GM18868 (cell line): ENCODE results near the gene COL18A1.
"Not testable (repeated sequence)": the region's sequence is repeated elsewhere in the genome, so short reads cannot be mapped to it uniquely, and the experiment has no call there.

Experiments
- ATAC-seq: cut with Tn5 transposase; IDR thresholded peaks from one replicate; pipeline ENCODE4 v1.9.1; 2021; ENCODE audit warnings: mild to moderate bottlenecking, moderate library complexity; ENCODE audit not compliant: unreplicated experiment

COL18A1 gene

DNA sequence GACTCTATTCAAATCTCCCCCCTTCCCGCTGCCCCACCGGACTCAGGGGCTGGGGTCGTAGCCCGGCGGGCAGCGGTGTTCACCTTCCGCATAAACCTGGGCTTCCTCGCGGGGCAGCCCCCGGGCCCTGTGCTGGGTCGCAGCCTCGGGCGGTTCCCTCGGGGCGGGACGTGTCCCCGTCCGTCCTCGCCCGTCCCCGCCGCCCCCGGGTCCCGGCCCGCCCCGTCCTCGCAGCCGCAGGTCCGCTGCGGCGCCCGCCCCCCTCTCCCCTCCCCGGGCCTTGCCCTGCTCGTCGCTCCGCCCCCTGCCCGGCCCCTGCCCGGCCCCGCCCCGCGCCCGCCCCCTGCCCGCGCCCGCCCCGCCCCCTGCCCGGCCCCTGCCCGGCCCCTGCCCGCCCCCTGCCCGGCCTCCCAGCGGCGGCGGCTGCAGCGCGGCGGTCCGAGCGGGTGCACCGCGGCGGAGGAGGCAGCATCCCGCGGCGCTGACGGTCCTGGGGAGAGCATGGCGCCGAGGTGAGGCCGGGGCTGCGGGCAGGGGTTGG, at the start of gene COL18A1:
COL18A1 (plus strand) TSS at position 436 of the 541 bp plus-strand sequence; CDS start at position 502, 66 bp downstream.
- no peak for ATAC-seq

DNA sequence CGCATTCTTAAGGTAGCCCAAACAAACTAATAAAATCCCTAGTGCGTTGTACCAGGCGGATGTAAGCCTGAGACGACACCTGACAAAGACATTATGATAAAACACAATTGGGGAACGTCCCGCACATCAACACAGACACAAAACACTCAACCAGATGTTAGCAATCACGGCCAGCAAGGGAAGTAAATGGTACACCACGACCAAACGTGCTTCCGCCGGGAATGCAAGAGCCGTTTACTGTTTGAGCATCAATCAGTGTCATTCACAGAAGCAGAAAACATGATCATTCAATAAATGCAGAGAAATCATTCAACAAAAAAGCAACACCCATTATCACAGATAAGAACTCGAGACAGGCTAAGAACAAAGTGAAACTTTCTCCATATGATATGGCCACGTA, 49.4 kb upstream of the COL18A1 start:
- no peak for ATAC-seq

DNA sequence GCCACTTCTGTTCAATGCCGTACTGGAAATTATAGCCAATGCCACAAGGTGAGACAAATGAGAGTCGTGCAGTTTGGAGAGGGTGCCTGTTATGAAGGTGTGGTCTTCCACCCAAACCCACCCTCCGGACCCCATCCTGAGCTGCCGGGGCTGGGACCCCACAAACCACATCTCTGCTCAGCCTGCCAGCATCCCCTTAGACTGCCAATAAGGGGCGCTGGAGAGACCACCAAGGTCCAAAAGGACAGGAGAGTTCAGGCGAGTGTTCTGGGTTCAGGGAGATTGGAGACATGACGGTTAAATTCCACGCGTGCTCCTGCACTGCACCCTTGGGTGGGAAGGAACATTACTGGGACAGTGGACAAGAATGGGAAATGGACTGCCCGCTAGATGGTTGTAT, 48.7 kb upstream of the COL18A1 start:
- no peak for ATAC-seq

DNA sequence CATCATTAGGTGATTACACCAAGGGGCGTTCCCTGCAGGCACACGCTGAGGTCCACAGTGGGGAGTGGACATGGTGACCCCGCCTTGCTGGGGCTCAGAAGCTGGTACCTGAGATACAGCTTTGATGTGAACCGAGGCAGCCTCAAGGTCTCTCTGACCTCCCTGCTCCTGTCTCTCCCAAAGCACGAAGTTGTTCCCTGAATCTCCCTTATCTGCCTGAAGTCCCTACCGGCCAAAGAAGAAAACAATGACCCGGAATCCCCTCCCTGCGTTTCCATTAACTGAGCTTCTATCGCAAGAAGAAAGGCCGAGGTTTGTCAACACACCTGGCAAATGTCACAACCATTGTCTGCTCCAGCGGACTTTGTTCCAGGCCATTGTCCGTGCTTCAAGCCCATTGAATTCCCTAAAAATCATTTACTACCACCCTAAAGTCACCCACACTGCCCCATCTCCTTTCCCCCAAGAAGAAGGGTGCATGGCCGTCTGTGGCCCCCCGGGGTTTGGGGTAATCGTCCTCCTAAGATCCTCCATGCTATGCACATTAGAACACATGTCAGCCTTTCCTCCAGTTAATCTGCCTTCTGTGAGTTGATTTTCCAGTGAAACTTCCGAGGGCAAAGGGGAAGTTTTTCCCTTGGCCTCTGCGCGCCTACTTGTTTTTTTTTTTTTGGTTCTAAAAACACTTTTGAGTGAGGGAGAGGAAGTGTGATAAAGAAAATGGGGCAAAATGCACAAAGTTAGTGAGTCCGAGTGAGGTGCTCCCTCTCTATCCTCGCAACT, 48.1 kb upstream of the COL18A1 start:
- no peak for ATAC-seq

DNA sequence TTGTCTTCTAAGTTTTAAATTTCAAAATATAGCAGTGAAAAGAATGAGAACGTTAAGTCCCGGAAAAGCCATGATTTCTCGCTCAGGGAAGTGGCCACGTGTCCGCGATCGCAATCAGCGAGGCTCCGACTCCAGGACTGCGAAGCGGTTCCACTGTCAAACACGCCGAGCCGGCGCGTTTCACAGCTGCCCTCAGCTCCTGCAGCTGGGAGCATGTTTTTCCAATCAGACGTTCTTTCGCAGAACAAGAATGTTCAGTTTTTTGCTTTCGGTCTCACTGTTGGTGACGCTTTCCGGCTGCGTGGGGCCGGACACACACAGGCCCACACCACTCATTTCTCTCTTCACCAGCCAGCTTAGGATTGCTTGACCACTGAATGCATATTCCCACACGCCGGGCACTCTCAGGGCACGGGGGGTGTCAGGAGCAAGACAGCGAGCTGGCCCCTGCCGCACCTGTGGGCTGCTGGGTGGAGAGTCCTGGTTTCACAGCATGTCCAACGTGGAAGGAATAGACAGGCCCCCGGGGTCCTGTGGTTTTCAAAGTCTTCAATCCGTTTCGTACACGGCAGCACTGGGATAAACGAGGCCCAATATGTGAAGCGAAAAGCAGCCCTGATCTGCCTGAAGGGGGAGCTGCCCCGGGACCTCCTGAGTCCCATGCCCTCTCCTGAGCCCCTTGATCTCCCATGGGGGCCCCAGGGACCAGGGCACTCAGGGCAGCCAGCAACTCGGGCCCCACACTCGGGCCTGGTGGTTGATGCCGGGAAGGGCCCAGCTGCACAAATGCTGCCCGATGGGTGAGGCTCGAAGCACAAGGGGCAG, 47.3 kb upstream of the COL18A1 start:
- no peak for ATAC-seq

DNA sequence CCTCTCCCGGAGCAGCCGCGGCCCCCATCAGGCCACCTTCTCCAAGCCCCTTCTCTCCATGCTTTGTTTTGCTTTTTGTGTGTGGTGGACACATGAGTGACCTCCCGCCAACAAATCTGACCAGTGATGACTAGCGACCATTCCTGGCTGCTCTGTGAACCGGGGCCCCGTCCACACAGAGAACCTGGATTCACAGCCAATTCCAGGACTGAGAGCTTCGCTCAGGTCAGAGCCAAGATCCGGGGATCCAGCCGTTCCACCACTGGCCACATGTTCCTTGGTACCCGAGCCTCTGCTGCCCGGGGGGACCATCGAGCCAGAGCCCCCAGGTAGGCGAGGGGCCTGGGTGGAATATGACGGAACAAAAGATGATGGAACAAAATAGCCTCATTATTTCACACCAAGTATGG, 46.7 kb upstream of the COL18A1 start:
- no peak for ATAC-seq

DNA sequence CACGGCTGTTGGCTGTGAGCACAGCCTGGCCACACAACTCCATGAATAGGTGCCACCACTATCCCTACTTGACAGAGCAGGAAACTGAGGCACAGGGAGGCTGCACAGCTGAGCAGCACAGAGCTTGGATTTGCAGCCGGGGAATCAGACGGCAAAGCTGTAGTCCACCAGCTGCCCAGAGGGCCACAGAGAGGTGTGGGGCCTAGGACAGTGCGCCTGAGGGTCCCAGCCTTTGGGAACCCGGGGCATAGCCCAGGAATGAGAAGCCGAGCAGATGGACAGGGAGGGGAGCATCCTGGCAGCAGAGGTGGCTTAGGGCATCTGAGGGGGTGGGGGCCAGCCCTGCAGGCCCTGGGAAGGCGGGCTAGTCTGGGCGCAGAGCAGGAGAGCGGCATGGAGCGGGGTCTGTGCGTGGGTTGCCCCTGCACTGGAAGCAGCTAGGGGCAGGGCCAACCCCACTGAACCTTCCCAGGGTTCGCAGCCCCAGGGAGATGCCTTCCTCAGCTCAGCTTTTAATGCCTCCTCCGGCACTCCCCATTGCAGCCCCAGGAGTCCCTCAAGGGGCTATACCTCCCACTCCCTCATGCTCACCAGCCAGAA, 46.2 kb upstream of the COL18A1 start:
- no peak for ATAC-seq

DNA sequence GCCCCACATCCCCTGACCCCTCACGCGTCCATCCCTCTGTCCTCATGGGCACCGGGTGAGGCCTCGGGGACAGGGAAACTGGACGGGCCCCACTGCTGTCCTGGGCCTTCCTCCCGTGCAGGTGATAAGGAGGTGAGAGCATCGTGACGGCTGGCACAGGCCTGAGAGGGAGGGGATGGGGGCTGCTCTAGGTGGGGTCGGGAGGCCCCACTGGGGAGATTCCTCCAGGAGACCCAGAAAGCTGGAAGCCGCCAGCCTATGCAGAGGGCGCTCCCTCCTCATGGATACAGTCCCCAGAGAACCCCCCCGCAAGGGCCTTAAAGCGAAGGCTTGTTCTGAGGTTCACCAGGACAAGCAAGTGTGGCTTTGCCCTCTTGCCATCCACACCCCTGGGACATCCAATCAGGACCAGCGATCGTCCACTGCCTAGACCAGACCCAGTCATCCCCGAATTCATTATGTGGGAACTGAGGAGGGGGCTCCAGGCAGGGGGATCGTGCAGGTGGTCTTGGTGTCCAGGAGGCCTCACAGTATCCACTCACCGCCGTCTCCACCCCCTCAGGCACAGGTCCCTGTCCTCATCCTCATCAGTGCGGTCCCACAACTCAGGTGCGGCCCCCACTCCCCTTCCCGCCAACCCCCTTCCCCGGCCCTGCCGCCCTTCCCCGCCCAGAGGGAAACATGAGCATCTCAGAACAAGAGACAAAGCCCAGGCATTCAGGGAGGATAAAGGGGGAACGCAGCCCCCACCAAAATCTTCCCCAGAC, 45.3 kb upstream of the COL18A1 start:
- no peak for ATAC-seq

DNA sequence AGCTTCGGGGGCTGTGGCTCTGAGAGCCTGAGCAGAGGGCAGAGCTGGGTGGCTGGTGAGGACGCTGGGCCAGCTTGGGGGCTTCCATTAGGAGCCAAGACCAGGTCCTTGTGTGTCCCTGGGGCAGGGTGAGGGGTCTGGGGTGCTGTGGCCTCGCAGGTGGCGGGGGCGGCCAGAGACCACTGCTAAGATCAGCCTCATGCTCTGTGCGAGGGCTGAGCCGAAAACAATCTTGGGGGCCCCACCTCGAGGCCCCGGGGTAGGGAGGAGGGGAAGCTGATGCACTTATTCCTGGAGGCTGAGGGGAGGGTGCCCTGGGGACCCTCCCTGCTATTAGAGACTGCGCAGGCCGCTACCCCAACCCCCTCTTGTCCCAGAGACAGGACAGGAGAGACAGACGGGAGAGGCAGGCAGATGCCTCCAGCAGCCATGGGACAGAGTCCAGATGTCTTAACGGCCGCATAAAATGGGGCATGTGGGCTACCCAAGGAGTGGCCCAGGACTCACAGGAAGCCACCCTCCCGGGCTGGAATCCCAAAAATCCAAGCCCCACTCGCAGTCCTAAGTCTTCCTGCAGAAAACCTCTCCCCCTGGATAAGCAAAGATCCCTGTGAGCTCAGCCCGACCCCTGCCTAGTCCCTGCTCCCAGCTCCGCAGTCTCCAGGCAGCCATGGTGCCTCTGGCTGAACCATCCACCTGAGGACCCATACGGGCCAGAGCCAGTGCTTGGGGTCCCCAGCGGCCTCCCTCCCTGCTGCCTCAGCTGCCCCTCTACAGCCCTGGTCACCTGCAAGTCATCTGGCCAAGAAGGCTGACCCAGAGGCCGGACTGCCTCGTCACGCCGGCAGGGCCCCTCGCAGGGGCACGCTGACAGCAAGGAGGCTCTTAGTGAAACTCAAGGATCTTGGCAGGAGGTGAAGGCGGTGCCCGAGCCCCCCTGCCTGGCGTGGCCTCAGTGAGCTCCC, 43.6 kb upstream of the COL18A1 start:
- ATAC-seq = no peak

DNA sequence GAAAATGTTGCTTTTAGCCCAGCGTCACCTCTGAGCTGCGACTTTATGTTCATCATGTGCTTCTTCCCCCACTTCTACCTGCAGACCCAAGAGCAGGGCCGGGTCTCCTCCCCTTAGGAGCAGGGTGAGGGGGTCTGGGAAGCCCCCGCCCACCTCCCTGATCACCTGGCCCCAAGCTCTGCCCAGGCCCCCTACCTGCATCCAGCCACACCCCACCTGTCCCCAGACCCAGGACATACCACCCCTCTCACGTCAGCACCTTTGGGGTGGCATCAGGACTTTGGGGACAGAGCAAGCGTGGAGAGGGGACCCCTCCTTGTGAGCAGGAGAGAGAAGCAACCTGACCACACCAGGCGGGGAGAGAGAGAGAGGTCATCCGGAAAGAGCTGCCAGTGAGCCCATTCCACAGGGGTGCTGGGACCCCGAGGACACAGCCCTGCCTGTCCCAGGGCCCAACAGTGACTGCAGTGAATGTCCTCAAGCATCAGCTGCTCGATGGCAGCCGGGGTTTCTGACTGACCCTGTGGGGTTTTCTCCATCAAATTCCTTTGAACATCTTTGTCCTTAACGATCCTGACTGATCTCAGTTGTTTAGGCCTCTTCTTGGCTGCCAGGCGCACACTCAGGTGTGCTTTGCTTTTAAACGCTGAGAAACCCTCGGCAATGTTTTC, 42.8 kb upstream of the COL18A1 start:
- no peak for ATAC-seq

DNA sequence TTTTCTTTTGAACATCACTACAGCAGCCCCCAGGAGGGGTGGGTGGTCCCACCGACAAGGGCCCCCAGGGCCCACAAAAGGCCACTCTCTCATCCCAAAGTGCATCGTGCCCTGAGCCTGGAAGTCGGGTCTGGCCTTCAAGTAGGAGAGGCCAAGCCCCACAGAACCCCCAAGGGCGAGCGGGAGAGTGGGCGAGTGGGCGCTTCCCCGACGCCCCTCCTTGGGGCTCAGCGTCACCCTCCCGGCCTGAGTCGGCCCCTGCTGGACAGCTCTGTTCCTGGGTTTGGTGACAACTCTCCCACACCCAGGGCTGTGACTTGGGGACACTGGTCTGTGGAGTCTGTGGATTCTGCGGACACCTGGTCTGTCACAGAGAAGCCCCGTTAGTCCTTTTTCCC, 42.2 kb upstream of the COL18A1 start:
- ATAC-seq = no peak

DNA sequence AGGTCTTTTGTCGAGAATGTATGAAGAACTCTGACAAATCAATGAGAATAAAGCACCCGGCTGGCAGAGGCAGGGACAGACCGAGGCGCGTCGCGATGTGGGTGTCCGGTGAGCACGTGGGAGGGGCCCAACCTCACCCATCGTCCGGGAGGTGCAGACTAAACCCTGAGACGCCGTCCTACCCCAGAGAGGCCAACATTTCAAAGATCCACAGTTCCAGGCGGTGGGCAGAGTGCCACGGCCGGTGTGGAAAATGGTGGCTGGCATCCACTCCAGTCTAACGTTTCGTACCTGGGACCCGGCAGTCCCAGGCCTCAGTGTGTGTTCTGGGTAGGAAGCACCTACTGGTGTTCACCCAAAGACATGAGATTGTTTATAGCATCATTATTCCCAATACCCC, 41.7 kb upstream of the COL18A1 start:
- not testable (repeated sequence) for ATAC-seq

DNA sequence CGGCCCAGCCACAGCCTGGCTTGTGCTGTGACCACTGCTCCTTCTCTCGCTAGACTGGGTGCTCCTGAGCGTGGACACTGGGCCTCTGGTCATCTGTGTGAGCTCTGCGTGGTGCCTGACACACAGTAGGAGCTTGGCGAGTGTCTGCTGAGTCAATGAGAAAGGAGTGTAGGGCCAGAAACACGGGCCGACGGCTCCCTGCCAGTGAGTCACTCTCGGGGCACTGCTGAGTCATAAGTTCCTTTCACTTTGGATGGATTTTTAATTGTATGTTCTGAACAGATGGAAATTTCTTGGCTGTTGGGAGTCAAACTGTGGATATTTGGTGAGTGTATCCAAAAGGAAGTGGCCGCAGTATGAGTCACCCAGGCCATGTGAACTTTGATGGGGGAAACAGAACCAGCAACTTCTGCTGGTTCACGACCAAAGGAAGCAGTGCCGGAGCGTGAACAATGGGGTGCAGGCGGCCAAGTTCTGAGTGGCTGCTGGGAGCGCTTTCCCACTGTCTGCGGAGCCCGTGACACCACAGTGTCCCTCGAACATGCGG, 41.0 kb upstream of the COL18A1 start:
- no peak for ATAC-seq

DNA sequence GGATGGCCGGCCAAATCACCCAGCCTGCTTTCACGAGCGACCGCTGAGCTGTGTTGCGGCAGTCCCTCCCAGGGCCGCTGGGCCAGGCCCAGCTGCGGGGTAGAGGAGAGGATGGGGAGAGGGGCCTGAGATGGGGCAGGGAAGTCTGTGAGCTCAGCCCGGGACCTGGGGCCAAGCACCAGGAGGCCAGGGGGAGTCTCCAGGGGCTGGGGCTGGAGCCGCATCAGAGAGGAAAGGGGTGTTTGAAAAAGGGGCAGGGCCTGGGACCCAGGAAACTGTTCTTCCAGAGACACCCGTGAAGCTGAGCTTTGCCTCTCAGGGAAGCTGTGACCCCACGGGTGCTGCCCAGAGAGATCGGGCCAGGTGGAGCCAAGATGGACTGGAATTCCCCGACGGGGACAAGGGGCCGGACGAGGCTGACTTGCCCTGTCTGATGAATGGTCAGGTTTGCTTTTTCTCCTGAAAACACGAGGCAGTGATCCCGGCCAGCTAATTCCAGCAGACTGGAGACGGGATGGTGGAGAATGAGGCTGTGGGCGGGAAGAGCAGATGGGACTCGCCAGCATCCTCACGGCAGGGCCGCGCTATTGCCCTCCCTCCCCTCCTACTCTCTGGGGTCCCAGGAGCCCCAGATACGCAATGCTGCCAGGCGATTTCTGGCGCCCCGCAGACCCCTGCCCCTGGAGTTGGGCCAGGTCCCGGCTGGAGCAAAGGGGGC, 40.3 kb upstream of the COL18A1 start:
- no peak for ATAC-seq

DNA sequence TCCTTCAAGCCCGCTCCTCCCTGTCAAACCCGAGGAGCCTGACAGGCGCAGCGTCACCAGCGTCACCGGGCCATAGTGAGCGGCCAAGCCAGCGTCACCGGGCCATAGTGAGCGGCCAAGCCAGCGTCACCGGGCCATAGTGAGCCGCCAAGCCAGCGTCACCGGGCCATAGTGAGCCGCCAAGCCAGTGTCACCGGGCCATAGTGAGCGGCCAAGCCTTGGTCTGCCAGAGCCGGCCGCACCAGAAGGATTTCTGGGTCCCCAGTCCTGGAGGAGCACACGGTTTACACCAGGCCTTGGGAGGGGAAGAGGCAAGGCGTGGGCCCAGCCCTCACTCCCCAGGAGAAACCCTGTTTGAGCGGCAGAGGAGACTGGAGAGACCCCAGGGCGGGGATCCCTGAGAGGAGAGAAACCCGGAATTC, 39.8 kb upstream of the COL18A1 start:
- ATAC-seq = no peak

DNA sequence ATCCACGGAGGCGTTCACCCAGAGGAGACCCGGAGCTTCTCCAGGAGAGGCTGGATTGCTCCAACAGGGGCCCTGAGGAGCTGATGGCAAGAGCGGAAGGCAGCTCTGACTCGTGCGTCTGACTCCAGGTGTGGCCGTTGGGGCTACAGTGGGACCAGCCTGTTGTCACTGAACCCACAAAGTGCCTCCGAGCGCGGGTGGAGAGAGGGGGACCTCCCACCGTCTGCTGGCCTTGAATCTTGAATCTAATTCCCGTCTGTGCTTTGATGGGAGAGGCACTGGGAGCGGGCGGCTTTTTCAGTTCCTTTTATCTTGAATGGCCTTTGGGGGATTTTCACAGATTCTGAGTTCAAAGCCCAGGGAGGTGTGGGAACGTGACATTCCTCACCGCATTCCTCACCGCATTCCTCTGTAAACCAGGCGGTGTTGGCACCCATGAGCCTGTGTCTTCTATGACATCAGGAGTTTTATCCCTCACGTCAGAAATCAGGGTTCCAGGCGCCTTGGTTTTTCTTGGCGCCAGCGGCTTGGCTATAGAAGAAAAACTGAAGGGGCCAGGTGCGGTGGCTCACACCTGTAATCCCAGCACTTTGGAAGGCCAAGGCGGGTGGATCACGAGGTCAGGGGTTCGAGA, 39.2 kb upstream of the COL18A1 start:
- no peak for ATAC-seq

DNA sequence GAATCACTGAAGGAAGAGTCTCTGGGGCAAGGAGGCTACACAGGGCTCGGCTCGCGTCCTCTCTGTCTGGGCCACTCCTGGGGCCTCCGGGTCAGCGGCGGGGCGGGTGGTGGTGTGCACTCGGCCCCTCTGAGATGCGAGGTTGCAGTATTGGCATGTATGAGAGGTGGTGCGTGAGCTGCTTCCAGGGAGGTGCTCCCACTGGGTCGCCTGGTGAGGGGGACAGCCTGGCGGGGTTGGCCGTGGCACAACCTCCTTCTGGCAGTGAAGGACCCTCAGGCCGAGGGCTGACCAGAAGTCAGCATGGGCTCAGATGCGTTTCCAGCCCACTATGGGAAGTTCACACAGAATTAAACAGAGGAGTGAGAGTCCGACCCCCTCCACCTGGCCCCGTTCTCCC, 38.5 kb upstream of the COL18A1 start:
- ATAC-seq = no peak
